ENCODE measurements around the gene CNTNAP2.

The CNTNAP2 gene

GRCh38 chr7:147524726-147525250, 1408.2 kb downstream of the CNTNAP2 start:
- no peak overlapping the region for H3K4me2 ChIP-seq (ENCODE audit: low read length)
- no peaks in the 10 kb centered on the region for H3K27me3 ChIP-seq (ENCODE audit: insufficient read depth, low read length)
- H2BK12ac ChIP-seq (ENCODE audit: low read length), result no peak overlapping the region
- no peak overlapping the region for H3K4me3 ChIP-seq (ENCODE audit: low read depth, low read length)
- no CpG with 5 or more reads among the region's 3 CpGs for WGBS (ENCODE audit: extremely low coverage, insufficient coverage, insufficient read length)
- H4K8ac ChIP-seq (ENCODE audit: low read depth, low read length), result no peak overlapping the region
- no peaks in the 10 kb centered on the region for H3K79me1 ChIP-seq (ENCODE audit: low read length)
- H2BK5ac ChIP-seq (ENCODE audit: low read depth, low read length, poor library complexity), result no peak overlapping the region
- no peak overlapping the region for H3K4ac ChIP-seq (ENCODE audit: low read depth, low read length)
- no peak overlapping the region for H3K9ac ChIP-seq (ENCODE audit: low read length)
- H2AFZ ChIP-seq (ENCODE audit: insufficient read depth, low read length, poor library complexity), result no peak overlapping the region
- no peak overlapping the region for H2AK5ac ChIP-seq (ENCODE audit: low read length)
- no peaks in the 10 kb centered on the region for H3K4me1 ChIP-seq (ENCODE audit: control insufficient read depth in 1 of 2, insufficient read depth in 2 of 2, low read length in 2 of 2)
- no peak overlapping the region for H3K18ac ChIP-seq (ENCODE audit: low read length)
- no peak overlapping the region for H4K12ac ChIP-seq (ENCODE audit: low read depth, low read length)
- no peak overlapping the region for H3K27ac ChIP-seq (ENCODE audit: low read depth, low read length)
- no peaks in the 10 kb centered on the region for H3K79me2 ChIP-seq (ENCODE audit: control insufficient read depth, insufficient read depth, low read length, poor library complexity)
- H2BK120ac ChIP-seq (ENCODE audit: insufficient read depth, low read length, poor library complexity), result no peak overlapping the region
- no peak overlapping the region for H4K91ac ChIP-seq (ENCODE audit: low read depth, low read length)
- no peak overlapping the region for H3K14ac ChIP-seq (ENCODE audit: low read length)
- no peaks in the 10 kb centered on the region for H3K9me3 ChIP-seq (ENCODE audit: insufficient read depth, low read depth, low read length)
- no peak overlapping the region for H3K23ac ChIP-seq (ENCODE audit: low read length)
- no peak for DNase-seq
- no peaks in the 10 kb centered on the region for H3K36me3 ChIP-seq (ENCODE audit: control insufficient read depth in 1 of 2, insufficient read depth in 2 of 2, low read length in 2 of 2)

GRCh38 chr7:147525325-147525724, 1408.7 kb downstream of the CNTNAP2 start:
- no peak overlapping the region for H2BK120ac ChIP-seq (ENCODE audit: insufficient read depth, low read length, poor library complexity)
- H2AK5ac ChIP-seq (ENCODE audit: low read length), result no peak overlapping the region
- no peak overlapping the region for H4K12ac ChIP-seq (ENCODE audit: low read depth, low read length)
- H4K91ac ChIP-seq (ENCODE audit: low read depth, low read length), result no peak overlapping the region
- no peaks in the 10 kb centered on the region for H3K79me2 ChIP-seq (ENCODE audit: control insufficient read depth, insufficient read depth, low read length, poor library complexity)
- no peak overlapping the region for H2AFZ ChIP-seq (ENCODE audit: insufficient read depth, low read length, poor library complexity)
- H3K4me2 ChIP-seq (ENCODE audit: low read length), result no peak overlapping the region
- H3K27ac ChIP-seq (ENCODE audit: low read depth, low read length), result no peak overlapping the region
- DNase-seq, result no peak
- no peaks in the 10 kb centered on the region for H3K9me3 ChIP-seq (ENCODE audit: insufficient read depth, low read depth, low read length)
- no peak overlapping the region for H4K8ac ChIP-seq (ENCODE audit: low read depth, low read length)
- no peak overlapping the region for H3K18ac ChIP-seq (ENCODE audit: low read length)
- no peak overlapping the region for H3K4me3 ChIP-seq (ENCODE audit: low read depth, low read length)
- no peaks in the 10 kb centered on the region for H3K27me3 ChIP-seq (ENCODE audit: insufficient read depth, low read length)
- H3K36me3 ChIP-seq (ENCODE audit: control insufficient read depth in 1 of 2, insufficient read depth in 2 of 2, low read length in 2 of 2), result no peaks in the 10 kb centered on the region
- H3K4me1 ChIP-seq (ENCODE audit: control insufficient read depth in 1 of 2, insufficient read depth in 2 of 2, low read length in 2 of 2), result no peaks in the 10 kb centered on the region
- no peaks in the 10 kb centered on the region for H3K79me1 ChIP-seq (ENCODE audit: low read length)
- no peak overlapping the region for H3K4ac ChIP-seq (ENCODE audit: low read depth, low read length)
- H3K14ac ChIP-seq (ENCODE audit: low read length), result no peak overlapping the region
- H2BK12ac ChIP-seq (ENCODE audit: low read length), result no peak overlapping the region
- WGBS (ENCODE audit: extremely low coverage, insufficient coverage, insufficient read length), result no CpG with 5 or more reads among the region's 2 CpGs
- H3K9ac ChIP-seq (ENCODE audit: low read length), result no peak overlapping the region
- H3K23ac ChIP-seq (ENCODE audit: low read length), result no peak overlapping the region
- H2BK5ac ChIP-seq (ENCODE audit: low read depth, low read length, poor library complexity), result no peak overlapping the region

- no peaks in the 10 kb centered on the region for H3K4me1 ChIP-seq (ENCODE audit: control insufficient read depth in 1 of 2, insufficient read depth in 2 of 2, low read length in 2 of 2)
Observed at GRCh38 chr7:147535701-147536111, 1419.1 kb downstream of the CNTNAP2 start.

GRCh38 chr7:147539685-147540084, 1423.1 kb downstream of the CNTNAP2 start:
- Histone ChIP-seq H3K4me1 (ENCODE audit: control insufficient read depth in 1 of 2, insufficient read depth in 2 of 2, low read length in 2 of 2) (no peaks in the 10 kb centered on the region), H3K79me2 (ENCODE audit: control insufficient read depth, insufficient read depth, low read length, poor library complexity) (no peaks in the 10 kb centered on the region), H2BK120ac (ENCODE audit: insufficient read depth, low read length, poor library complexity) (no peak overlapping the region), H3K4ac (ENCODE audit: low read depth, low read length) (no peak overlapping the region), H3K18ac (ENCODE audit: low read length) (no peak overlapping the region), H3K27ac (ENCODE audit: low read depth, low read length) (no peak overlapping the region), H3K9me3 (ENCODE audit: insufficient read depth, low read depth, low read length) (no peaks in the 10 kb centered on the region), H3K36me3 (ENCODE audit: control insufficient read depth in 1 of 2, insufficient read depth in 2 of 2, low read length in 2 of 2) (no peaks in the 10 kb centered on the region), H4K8ac (ENCODE audit: low read depth, low read length) (no peak overlapping the region), H3K4me3 (ENCODE audit: low read depth, low read length) (no peak overlapping the region), H4K91ac (ENCODE audit: low read depth, low read length) (no peak overlapping the region), H4K12ac (ENCODE audit: low read depth, low read length) (no peak overlapping the region), H3K9ac (ENCODE audit: low read length) (no peak overlapping the region), H3K79me1 (ENCODE audit: low read length) (no peaks in the 10 kb centered on the region), H3K23ac (ENCODE audit: low read length) (no peak overlapping the region), H2AK5ac (ENCODE audit: low read length) (no peak overlapping the region), H3K14ac (ENCODE audit: low read length) (no peak overlapping the region), H2AFZ (ENCODE audit: insufficient read depth, low read length, poor library complexity) (no peak overlapping the region), H2BK12ac (ENCODE audit: low read length) (no peak overlapping the region), H3K4me2 (ENCODE audit: low read length) (no peak overlapping the region), H3K27me3 (ENCODE audit: insufficient read depth, low read length) (no peaks in the 10 kb centered on the region), H2BK5ac (ENCODE audit: low read depth, low read length, poor library complexity) (no peak overlapping the region)
- no peak for DNase-seq
- WGBS (ENCODE audit: extremely low coverage, insufficient coverage, insufficient read length), result no CpG with 5 or more reads among the region's 2 CpGs

More at GRCh38 chr7:147535701-147536111, 1419.1 kb downstream of the CNTNAP2 start:
- H3K79me2 ChIP-seq (ENCODE audit: control insufficient read depth, insufficient read depth, low read length, poor library complexity), result no peaks in the 10 kb centered on the region
- no CpG with 5 or more reads among the region's 6 CpGs for WGBS (ENCODE audit: extremely low coverage, insufficient coverage, insufficient read length)
- no peak overlapping the region for H3K27ac ChIP-seq (ENCODE audit: low read depth, low read length)
- H3K18ac ChIP-seq (ENCODE audit: low read length), result no peak overlapping the region
- H3K4ac ChIP-seq (ENCODE audit: low read depth, low read length), result no peak overlapping the region
- no peak overlapping the region for H2AFZ ChIP-seq (ENCODE audit: insufficient read depth, low read length, poor library complexity)
- no peak overlapping the region for H3K23ac ChIP-seq (ENCODE audit: low read length)
- H2AK5ac ChIP-seq (ENCODE audit: low read length), result no peak overlapping the region
- no peaks in the 10 kb centered on the region for H3K36me3 ChIP-seq (ENCODE audit: control insufficient read depth in 1 of 2, insufficient read depth in 2 of 2, low read length in 2 of 2)
- H3K79me1 ChIP-seq (ENCODE audit: low read length), result no peaks in the 10 kb centered on the region
- no peak overlapping the region for H2BK12ac ChIP-seq (ENCODE audit: low read length)
- no peak overlapping the region for H4K91ac ChIP-seq (ENCODE audit: low read depth, low read length)
- no peak overlapping the region for H2BK120ac ChIP-seq (ENCODE audit: insufficient read depth, low read length, poor library complexity)
- H3K4me2 ChIP-seq (ENCODE audit: low read length), result no peak overlapping the region
- H3K9ac ChIP-seq (ENCODE audit: low read length), result no peak overlapping the region
- H2BK5ac ChIP-seq (ENCODE audit: low read depth, low read length, poor library complexity), result no peak overlapping the region
- H4K12ac ChIP-seq (ENCODE audit: low read depth, low read length), result no peak overlapping the region
- no peak overlapping the region for H3K4me3 ChIP-seq (ENCODE audit: low read depth, low read length)
- no peak overlapping the region for H3K14ac ChIP-seq (ENCODE audit: low read length)
- H4K8ac ChIP-seq (ENCODE audit: low read depth, low read length), result no peak overlapping the region
- DNase-seq, result no peak
- H3K9me3 ChIP-seq (ENCODE audit: insufficient read depth, low read depth, low read length), result peaks cover 1% of the 10 kb centered on the region
- H3K27me3 ChIP-seq (ENCODE audit: insufficient read depth, low read length), result no peaks in the 10 kb centered on the region
